Neural cell (in vitro differentiated cells): ENCODE data around the gene WDR93. TPM values are rescaled to one million over a fixed set of nuclear protein-coding genes. Genes with fewer than 3 reads are reported as not detected.

Experiments used
- H2AFZ ChIP-seq: fragments of 200-600, 300-800 bp; sonication (generic), shearing (Covaris generic); 2 replicates; pipeline ENCODE4 v1.6.0; 2014; ENCODE audit warnings: low read depth, mild to moderate bottlenecking, antibody characterized with exemption, low read length, moderate library complexity
- H3F3A ChIP-seq: fragments of 200-600 bp; shearing (Covaris generic); 2 replicates; pipeline ENCODE4 v1.6.1; 2016; ENCODE audit warnings: mild to moderate bottlenecking, moderate library complexity, mixed read lengths, antibody characterized with exemption, low read length; ENCODE audit not compliant: insufficient read depth, poor library complexity, severe bottlenecking
- H3K27ac ChIP-seq: fragments of 200-600, 300-800 bp; sonication (generic), shearing (Covaris generic); 2 replicates; pipeline ENCODE4 v1.5.1; 2014; ENCODE audit warnings: mild to moderate bottlenecking, low read length, moderate library complexity
- H3K27me3 ChIP-seq: fragments of 300-800, 200-600 bp; sonication (generic), shearing (Covaris generic); 2 replicates; pipeline ENCODE4 v1.6.0; 2014; ENCODE audit warnings: mild to moderate bottlenecking, low read depth, low read length, moderate library complexity; ENCODE audit not compliant: insufficient read depth
- H3K36me3 ChIP-seq: fragments of 300-800, 200-600 bp; sonication (generic), shearing (Covaris generic); 2 replicates; pipeline ENCODE4 v1.5.1; 2014; ENCODE audit warnings: mild to moderate bottlenecking, antibody characterized with exemption, low read length, moderate library complexity; ENCODE audit not compliant: insufficient read depth
- H3K4me2 ChIP-seq: fragments of 300-800, 200-600 bp; sonication (generic), shearing (Covaris generic); 2 replicates; pipeline ENCODE4 v1.6.0; 2014; ENCODE audit warnings: mild to moderate bottlenecking, low read length
- H3K4me3 ChIP-seq: fragments of 300-800, 200-600 bp; sonication (generic), shearing (Covaris generic); 2 replicates; pipeline ENCODE4 v1.5.1; 2014; ENCODE audit warnings: mild to moderate bottlenecking, low read length, moderate library complexity
- H3K79me2 ChIP-seq: fragments of 200-600 bp; shearing (Covaris generic); replicated peaks from 2 replicates; pipeline ENCODE4 v1.6.0; 2014; ENCODE audit warnings: mild to moderate bottlenecking, low read length, moderate library complexity; ENCODE audit not compliant: insufficient read depth
- H3K9ac ChIP-seq: fragments of 300-800, 200-600 bp; sonication (generic), shearing (Covaris generic); 2 replicates; pipeline ENCODE4 v1.6.1; 2016; ENCODE audit warnings: mild to moderate bottlenecking, low read length, mixed read lengths
- H3K9me2 ChIP-seq: fragments of 200-600 bp; shearing (Covaris generic); 2 replicates; pipeline ENCODE4 v1.6.1; 2016; ENCODE audit warnings: mild to moderate bottlenecking, low read length, mixed read lengths; ENCODE audit not compliant: insufficient read depth
- H3K9me3 ChIP-seq: fragments of 200-600, 300-800 bp; sonication (generic), shearing (Covaris generic); 2 replicates; pipeline ENCODE4 v1.6.1; 2016; ENCODE audit warnings: mild to moderate bottlenecking, mixed run types, low read length, moderate library complexity, mixed read lengths
- H4K20me1 ChIP-seq: fragments of 200-600 bp; shearing (Covaris generic); 2 replicates; pipeline ENCODE4 v1.6.1; 2016; ENCODE audit warnings: mild to moderate bottlenecking, mixed run types; ENCODE audit not compliant: insufficient read depth
- CTCF ChIP-seq: fragments of 450-650 bp; IDR thresholded peaks from 2 replicates; pipeline ENCODE4 v1.5.1; 2014; ENCODE audit warnings: antibody characterized with exemption, mild to moderate bottlenecking, moderate library complexity; ENCODE audit not compliant: poor library complexity, severe bottlenecking
- EP300 ChIP-seq: fragments of 450-650 bp; conservative IDR thresholded peaks from 2 replicates; pipeline ENCODE4 v1.6.1; 2014; ENCODE audit warnings: antibody characterized with exemption, mild to moderate bottlenecking, moderate library complexity; ENCODE audit not compliant: poor library complexity, severe bottlenecking
- EZH2 ChIP-seq: fragments of 200-600, 300-800 bp; shearing (Covaris generic), sonication (generic); IDR thresholded peaks from 2 replicates; pipeline ENCODE4 v1.6.1; 2014; ENCODE audit warnings: antibody characterized with exemption, low read length, borderline replicate concordance, mild to moderate bottlenecking; ENCODE audit not compliant: insufficient read depth, poor library complexity, severe bottlenecking
- MXI1 ChIP-seq: fragments of 450-650 bp; conservative IDR thresholded peaks from 2 replicates; pipeline ENCODE4 v1.6.1; 2014; ENCODE audit warnings: antibody characterized with exemption, mild to moderate bottlenecking; ENCODE audit not compliant: poor library complexity, severe bottlenecking
- POLR2AphosphoS5 ChIP-seq: IDR thresholded peaks from 2 replicates; pipeline ENCODE4 v1.6.1; 2012
- RAD21 ChIP-seq: fragments of 450-650 bp; conservative IDR thresholded peaks from 2 replicates; pipeline ENCODE4 v1.6.1; 2014; ENCODE audit warnings: antibody characterized with exemption, mild to moderate bottlenecking, moderate library complexity
- REST ChIP-seq: IDR thresholded peaks from 2 replicates; pipeline ENCODE4 v1.6.1; 2012; ENCODE audit warnings: borderline replicate concordance
- SMC3 ChIP-seq: fragments of 450-650 bp; conservative IDR thresholded peaks from 2 replicates; pipeline ENCODE4 v1.6.1; 2014; ENCODE audit warnings: antibody characterized with exemption, mild to moderate bottlenecking, moderate library complexity; ENCODE audit not compliant: poor library complexity
- TAF1 ChIP-seq: IDR thresholded peaks from 2 replicates; pipeline ENCODE4 v1.6.1; 2012; ENCODE audit warnings: low read depth
- polyA plus RNA-seq: library from polyadenylated mRNA; depleted of rRNA; stranded (reverse); fragments of >200 nt; gene quantifications from 2 replicates; pipeline ENCODE4 v1.2.3, GENCODE V29; 2014

Gene WDR93
- polyA plus RNA-seq, 1 donor from 2014 or later = 0.41 TPM

- H4K20me1 ChIP-seq = no peaks in the 10 kb centered on the region
- H3K4me3 ChIP-seq = no peak overlapping the region
- TF ChIP-seq CTCF (no peak), EZH2 (no peak), TAF1 (no peak), SMC3 (no peak), REST (no peak), RAD21 (no peak), MXI1 (no peak), EP300 (no peak), POLR2AphosphoS5 (no peak)
- no peaks in the 10 kb centered on the region for H3K79me2 ChIP-seq
- no peaks in the 10 kb centered on the region for H3K9me3 ChIP-seq
- no peaks in the 10 kb centered on the region for H3K9me2 ChIP-seq
- H3F3A ChIP-seq = no peaks in the 10 kb centered on the region
- H3K27ac ChIP-seq = no peak overlapping the region
- H3K9ac ChIP-seq = no peak overlapping the region
- no peaks in the 10 kb centered on the region for H3K27me3 ChIP-seq
- no peak overlapping the region for H2AFZ ChIP-seq
- no peak overlapping the region for H3K4me2 ChIP-seq
- H3K36me3 ChIP-seq = no peaks in the 10 kb centered on the region
Observed at GRCh38 chr15:89642106-89642505, 48.5 kb upstream of the WDR93 start.

- TF ChIP-seq EZH2 (no peak), EP300 (no peak), SMC3 (no peak), POLR2AphosphoS5 (no peak), TAF1 (no peak), CTCF (no peak), RAD21 (no peak), REST (no peak), MXI1 (no peak)
- no peak overlapping the region for H3K4me3 ChIP-seq
- no peaks in the 10 kb centered on the region for H3K36me3 ChIP-seq
- H3K79me2 ChIP-seq = no peaks in the 10 kb centered on the region
- H3K27me3 ChIP-seq = no peaks in the 10 kb centered on the region
- no peaks in the 10 kb centered on the region for H3F3A ChIP-seq
- H3K4me2 ChIP-seq = no peak overlapping the region
- no peaks in the 10 kb centered on the region for H3K9me2 ChIP-seq
- no peak overlapping the region for H3K9ac ChIP-seq
- H2AFZ ChIP-seq = no peak overlapping the region
- H3K27ac ChIP-seq = no peak overlapping the region
- H4K20me1 ChIP-seq = no peaks in the 10 kb centered on the region
- H3K9me3 ChIP-seq = no peaks in the 10 kb centered on the region
Observed at GRCh38 chr15:89645680-89646079, 44.9 kb upstream of the WDR93 start.
